UCSD-AML1 (cell line): Measurements from ENCODE around the gene PREP.

Experiments
- DNase-seq: peaks from one replicate; lab custom pipeline; 2025; ENCODE audit not compliant: unreplicated experiment; lab: John Stamatoyannopoulos, UW

The PREP gene

DNA sequence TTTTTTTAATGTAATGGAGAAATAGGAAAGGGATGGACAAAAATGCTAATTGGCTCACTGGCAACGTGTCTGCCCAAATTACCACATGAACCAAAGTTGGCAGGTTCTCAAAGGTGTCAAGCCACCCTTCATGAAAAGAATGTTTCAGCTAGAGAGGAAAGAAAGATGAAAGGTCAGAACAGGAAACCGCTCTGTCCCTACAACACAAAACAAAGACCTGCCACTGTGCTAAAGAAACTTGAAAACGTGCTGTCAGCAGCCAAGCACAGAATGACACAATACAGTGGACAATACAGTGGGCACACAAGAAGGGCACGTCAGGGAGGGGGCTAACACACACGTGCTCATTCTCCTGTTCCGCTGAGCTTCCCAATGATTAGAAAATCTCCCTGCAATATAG, 4.9 kb downstream of the PREP start:
- no peak for DNase-seq

DNA sequence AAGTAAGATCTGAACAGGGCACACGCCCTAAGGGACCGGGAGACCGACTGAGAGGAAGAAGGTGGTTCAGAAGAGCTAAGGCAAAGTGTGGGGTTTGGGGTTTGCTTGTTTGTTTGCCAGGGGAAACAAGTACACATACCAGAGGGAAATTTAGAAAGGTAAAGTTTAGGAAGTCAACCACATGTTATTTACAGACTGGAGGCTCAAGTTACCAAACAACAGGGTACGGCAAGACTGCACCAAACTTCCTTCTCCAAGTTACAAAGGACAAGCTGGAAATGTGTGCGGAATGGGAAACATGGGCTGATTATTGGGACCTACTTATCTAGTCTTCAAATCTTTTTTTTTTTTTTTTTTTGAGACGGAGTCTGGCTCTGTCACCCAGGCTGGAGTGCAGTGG, 11.2 kb downstream of the PREP start:
- DNase-seq: no peak

DNA sequence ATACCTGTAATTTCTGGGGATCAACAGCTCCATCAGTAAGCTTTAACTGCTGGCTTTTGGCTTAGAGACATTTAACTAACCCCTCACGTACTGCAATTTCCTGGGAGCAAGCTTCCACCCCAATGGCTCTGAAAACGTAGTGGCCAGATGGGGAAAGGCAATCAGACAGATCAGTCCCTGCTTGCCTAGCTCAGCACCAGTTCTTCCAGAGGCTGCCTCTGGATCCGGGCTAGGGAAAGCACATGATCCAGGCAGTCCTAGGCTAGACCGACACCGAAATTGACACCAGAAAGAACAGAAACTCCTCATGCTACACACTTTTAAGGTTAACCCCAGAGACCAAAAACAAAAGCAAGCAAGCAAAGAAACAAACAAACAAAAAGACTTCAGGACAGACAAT, 13.3 kb downstream of the PREP start:
- DNase-seq: no peak

DNA sequence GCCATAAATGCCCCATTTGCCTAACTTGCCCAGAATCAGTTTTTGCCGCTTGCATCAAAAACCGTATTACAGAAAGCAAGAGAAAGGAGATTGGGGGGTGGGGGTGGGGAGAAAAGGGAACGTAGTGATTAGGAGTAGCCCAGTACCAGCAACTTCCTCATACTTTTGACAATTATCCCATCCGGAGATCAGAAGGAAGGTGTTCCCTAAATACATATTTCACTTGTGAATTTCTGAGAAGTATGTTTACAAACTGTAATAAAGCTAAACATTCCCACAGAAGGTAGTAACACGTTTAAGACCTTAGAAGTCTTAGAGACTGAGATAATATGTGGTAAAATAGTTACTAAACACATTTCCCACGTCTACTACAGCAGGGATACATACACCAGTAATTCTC, 14.5 kb downstream of the PREP start:
- DNase-seq: no peak

DNA sequence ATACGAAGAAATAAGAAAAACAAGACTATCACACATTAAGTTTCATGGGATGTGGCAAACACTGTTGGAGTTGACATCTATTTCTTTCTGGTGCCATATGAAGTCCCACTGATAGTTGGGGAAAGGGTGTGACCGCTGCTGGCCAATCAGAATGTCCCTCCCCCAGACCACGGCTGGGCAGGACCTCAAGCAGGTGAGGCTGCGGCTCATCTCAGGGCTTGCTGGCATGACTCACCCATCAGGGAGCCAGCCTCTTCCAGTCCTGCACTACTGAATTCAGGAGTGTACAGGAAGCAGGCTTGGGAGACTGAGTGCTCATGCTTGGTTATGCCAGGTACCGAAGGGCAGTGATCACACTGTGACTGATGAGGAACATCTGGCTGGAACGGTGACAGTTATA, 18.9 kb downstream of the PREP start:
- DNase-seq: no peak

DNA sequence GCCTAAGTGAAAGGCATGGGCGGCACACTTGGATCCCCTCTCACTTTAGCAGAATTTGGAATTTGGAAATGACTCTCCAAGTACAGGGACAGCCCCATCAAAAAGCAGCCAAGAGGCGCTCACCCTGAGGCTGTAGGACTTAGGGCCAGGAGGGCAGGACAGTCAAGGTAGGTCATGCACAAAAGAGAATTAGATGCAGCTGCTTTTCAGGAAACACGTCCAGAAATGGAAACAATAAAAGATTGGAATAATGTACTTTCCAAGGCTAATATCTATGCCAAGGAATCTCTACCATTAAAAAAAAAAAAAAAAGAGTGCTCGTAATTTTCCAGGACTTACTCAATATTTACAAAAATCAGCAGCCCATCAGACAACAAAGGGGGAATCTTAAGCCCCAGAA, 19.9 kb downstream of the PREP start:
- DNase-seq: no peak

DNA sequence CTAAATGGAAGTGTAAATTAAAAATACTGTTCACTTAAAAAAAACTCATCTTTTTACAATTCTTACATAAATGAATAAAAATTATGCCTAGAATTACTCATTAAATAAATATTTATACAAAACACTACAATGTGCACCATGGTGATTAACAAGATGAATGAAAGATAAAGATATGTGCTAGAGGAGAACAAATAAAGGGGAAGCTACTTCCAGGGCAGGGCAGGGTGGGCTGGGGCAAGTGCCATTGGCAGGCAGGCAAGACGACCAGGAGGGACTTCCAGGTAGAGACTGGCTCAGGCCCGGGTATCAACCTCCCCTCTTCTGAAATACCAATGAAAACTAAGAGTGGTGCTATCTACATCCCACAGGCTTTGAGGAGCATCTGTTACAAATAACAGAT, 20.4 kb downstream of the PREP start:
- no peak for DNase-seq

DNA sequence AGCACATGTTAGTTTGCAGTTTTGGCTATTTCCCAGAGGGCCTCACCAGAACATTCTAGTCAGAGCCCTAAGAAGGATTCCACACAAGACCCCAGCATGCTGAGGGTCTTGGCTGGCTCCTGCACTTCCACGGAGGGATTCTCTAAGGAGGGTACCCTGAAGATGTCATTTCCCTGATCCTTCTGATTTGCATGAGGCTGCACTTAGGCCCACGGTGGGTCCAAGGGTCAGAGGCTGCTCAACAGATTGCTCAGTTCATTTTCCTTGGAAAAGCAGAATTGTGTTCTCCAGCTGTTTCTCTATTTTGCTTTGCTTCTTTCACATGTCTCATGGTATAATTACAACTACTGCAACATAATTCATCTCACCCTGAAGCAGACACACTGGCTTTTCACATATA, 22.2 kb downstream of the PREP start:
- DNase-seq: no peak

DNA sequence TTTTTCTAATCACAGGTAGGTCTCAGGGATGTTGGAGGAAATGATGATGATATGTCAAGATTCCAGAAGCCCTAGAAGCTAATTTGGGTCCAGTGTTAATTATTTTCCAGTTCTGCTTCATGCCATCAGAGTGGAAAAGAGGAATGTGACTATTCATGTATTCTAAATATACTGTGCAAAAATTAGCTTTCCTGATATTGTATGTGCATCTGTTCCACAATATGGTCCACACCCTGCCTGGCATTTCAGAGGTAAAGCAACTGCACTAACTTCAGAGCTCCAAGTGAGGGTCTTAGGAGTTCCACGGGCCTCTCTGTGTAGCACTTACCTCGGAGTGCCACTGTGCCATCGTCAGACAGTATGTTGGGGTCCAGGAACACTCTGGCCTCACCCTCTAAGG, 27.1 kb downstream of the PREP start:
- DNase-seq: no peak

DNA sequence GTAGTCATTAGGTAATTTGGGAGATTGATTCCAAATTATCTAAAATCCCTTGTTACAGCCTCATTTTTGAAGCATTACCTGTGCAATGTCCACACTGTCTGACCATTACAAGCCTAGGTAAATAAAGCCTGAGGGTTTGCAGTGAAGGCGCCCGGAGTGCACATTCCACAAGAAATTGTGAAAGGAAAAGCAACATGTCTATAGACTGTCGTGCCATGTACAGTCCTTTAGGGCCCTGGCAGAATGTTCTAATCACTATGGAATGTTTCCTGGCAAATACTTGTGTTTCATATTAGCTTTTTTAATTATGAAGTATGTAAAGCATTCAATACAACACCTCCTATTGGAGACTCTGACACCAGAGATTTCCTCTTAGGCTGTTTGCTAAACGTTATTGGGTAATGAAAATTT, 28.9 kb downstream of the PREP start:
- no peak for DNase-seq

DNA sequence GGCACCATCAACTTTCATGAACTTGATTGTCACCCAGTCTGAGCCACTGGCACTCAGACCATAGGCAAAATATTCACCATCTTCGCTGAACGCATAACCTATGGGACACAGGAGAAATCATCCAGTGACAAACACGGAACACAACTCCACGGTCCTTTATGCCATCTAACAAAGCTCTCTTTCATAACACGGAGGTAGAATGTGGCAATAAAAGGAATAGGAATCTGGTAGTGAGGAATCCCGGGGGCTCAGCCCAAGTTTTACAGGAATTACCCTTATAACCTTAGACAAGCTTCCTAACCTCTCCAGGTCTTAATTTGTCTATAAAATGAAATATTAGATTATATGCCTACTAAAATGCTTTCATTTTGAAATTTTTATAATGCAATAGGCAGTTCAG, 29.4 kb downstream of the PREP start:
- no peak for DNase-seq

DNA sequence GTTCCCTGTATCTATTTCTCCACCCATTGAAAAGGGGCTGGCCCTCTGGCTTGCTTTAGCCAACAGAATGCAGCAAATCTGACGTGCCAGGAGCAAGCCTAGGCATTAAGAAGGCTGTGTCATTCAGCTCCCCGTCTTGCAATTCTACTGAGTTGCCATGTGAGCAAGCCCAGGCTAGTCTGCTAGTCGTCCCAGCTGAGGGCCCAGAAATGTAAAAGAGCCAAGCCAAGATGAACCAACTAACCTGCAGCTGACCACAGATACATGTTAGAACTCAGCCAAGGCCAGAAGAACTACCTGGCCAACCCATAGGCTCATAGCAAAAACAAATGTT, 30.1 kb downstream of the PREP start:
- no peak for DNase-seq

DNA sequence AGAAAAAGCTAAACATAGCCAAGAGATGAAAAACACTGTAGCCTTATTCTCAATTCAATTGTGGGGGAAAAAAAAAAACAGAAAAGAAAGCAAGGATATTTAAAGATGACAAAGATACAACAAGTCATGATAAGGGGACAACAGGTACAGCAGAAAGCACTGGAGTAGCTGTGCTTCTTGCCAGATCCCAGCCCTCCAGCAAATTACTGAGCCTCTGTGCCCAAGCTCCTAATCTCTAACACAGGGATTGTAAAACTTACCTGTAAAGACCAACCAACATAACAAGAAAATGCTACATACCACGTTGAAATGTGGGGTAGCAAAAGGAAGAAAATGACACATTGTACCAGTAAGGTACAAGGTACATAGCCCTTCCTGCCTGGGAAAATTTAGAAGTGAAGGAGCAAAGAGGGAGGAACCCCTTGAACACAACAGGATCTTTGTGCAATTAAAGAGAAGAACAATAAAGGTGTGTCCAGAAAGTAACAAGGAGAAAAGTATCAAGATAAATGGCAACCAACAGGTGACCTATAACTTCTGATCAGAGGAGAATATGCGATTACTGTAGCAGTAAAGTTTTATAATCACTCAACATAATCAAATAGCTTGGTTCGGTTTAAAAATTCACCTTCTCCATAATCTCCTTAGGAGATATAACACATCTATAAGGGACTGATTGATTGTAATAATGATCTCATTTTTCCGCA, 30.6 kb downstream of the PREP start:
- DNase-seq: no peak

DNA sequence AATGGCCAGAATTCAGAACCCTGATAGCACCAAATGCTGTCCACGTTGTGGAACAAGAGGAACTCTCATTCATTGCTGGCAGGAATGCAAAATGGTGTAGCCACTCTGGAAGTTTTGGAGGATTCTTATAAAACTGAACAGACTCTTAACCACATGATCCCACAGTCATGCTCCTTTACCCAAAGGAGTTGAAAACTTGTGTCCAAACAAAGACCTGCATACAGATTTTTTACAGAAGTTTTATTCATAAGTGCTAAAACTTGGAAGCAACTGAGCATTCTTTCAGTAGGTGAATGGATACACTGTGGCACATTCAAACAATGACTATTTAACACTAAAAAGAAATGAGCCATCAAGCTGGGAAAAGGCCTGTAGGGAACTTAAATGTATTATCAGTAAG, 32.5 kb downstream of the PREP start:
- DNase-seq: no peak

DNA sequence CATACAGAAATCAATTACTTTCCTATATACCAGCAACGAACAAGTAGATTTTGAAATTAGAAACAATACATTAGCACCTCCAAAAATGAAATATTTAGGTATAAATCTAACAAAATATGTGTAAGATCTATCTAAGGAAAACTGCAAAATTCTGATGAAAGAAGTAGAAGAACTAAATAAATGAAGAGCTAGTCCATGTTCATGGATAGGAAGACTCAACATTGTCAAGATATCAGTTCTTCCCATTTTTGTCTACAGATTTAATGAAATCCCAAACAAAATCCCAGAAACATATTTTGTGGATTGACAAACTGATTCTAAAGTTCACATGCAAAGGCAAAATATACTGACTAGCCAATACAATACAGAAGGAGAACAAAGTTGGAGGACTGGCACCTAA, 33.7 kb downstream of the PREP start:
- no peak for DNase-seq

DNA sequence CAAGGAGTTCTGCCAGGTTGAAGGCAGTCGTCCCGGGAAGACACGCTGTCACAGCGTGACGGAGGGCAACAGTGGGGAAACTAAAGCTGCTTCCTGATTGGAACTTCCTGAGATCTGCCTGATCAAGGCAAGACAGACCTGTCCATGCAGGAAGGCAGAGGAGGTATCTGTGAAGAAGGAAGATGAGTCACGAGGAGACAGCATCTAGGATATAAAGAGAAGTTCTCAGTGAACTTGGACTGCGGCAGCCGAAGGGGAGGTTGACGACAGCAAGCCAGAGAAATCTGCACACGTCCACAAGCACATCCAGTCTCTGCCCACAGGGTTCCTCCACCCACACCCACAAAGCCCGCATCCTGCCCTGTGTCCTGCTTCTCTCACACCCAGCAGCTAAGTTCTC, 38.6 kb downstream of the PREP start:
- peak; percentile 51 for DNase-seq

DNA sequence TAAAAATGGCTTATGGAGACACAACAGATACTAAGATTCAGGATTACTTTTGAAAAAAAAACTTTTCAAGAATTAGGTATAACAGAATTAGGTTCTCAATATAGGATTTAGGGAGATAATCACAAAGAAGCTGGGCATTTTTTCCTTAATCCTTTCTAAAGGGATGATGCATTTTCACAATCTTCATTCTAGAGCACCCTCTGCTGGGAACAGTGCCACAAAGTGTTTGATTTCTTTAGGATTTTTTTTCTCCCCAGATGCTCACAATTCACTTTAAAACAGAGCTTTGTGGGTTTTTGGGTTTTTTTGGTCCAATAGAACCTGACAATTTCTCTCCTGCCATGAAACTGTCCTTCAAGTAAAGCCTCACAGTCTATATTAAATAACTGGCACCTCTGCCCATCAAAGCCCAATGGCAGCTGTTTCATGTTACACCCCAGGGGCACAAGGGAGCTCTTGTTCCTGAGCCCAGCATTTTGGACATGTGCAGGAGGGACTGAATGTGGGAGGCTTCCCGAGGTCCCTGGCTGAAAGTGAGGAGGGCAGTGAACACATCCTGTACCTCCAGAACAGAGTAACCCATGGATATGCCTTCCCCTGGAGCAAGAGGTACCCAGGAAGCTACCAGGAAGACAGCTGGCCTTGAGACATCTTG, 39.7 kb downstream of the PREP start:
- DNase-seq: no peak

DNA sequence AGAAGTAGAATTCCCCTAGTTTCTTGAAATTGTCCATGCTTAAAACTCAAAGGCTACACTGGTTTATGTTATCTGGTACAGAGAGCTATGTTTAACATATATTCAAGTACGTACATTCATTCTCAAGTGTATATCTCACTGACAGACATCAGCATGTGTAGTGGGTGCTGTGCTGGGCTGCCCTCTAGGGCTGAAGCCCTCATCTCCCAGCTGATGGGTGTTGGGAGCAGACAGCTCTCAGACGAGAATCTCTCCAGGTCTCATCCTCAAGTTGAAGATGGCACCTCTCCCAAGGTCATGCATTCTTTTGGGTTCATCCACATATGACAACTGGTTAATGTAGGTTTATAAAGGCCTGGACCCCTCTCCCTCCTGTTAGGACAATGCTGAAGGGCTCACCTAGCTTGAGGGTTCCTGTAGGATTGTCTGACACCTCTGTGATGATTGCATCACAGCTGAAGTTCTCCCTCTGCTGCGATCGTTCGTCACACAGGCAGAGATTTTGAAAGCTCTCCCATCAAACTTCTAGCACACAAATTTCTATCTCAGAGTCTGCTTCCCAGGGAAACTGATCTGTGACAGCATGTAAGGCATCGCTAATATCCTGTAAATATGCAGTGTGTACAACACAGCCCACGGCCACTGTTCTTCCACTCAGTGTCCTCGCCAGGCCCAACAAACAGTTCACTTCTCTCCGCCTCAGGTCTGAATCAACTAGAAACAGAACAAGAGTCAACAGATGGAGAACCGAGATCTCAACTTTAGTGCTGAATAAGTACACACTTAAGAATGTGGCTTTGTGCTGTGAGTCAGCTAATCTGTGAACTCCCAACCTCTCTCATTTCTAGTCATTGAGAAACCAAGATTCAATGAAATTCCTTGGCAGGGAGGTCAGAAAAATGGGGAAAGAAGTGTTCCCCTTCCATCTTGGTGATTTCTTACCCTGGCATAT, 43.2 kb downstream of the PREP start:
- no peak for DNase-seq

DNA sequence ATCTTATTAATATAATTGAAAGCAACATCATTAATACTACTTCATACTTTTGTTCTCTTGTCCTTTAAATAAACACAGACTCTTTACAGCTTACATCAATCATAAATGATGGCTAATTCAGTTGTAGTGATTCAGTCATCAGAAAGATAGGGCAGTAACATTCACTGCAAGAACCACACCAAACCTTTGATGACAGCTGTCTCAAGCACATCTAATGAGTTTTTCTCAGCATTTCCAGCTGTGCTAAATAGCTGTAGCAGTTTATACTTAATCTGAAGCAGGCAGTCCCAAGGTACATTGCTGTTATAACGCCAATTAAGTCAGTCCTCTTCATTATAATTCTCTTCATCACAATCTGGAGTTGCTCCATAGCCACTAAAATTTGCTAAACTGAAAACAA, 45.7 kb downstream of the PREP start:
- no peak for DNase-seq

DNA sequence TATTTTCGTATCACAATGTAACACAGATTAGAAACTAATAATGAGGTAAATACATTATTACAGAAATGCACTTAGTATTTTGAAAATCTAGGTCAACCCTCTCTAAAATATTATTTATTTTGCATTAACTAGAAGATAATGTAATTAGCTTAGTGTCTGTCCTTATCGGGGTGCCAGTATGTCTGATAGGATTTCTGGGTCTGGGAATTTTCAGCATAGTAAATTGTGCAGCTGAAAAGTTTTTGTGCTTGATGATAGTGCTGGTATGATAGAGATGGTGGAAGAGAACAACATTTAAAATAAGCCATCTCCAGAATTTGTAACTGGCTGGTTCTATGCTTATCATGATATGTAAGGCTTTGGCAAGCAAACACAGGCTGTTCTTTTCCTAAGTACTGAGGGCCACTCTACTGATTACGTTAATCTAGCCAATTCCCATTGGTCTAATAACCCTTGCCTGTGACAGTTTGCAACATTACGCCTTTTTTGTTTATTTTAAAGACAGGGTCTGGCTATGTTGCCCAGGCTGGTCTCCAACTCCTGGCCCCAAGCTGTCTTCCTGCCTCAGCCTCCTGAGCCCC, 50.8 kb downstream of the PREP start:
- DNase-seq: no peak

DNA sequence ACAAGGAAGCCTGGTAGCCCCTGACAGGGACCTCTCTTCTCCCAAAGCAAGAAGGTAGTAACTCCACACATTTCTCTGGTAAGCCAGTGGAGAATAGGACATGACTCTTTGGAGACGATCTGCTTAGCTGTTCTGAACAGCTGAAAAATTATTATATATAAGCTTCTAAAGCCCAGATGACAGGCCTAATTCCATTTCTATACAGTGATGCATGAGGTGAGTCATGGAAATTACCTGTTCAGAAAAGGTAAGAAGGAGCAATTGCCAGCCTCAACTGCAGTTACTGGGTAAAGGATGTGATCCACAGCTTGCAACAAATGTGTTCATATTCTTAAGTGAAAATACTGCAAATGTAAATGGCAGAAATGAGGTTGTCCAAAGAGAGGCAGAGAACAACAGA, 54.0 kb downstream of the PREP start:
- DNase-seq: no peak

DNA sequence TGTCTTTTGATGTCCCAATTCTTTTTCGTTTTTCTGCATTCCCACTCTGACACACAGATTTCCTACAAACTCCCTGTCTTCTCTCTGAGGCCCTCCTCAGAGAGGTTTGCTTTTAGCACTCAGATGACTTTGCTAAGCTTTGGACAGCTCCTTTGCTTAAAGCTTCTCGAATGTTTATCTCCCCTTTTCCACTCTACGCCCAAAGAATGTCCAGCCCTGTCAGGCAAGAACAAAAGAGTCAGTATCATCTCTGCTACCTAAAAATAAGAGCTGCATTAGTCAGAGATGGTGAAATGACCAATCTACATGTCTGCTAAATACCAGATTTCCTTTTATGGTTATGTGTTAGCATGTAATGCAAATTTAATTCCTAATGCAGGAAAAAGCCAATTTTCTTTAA, 56.8 kb downstream of the PREP start:
- no peak for DNase-seq
